ENCODE results near the gene CEP162.
"Not testable (repeated sequence)": the region's sequence is repeated elsewhere in the genome, so short reads cannot be mapped to it uniquely, and the experiment has no call there.

Gene CEP162

DNA sequence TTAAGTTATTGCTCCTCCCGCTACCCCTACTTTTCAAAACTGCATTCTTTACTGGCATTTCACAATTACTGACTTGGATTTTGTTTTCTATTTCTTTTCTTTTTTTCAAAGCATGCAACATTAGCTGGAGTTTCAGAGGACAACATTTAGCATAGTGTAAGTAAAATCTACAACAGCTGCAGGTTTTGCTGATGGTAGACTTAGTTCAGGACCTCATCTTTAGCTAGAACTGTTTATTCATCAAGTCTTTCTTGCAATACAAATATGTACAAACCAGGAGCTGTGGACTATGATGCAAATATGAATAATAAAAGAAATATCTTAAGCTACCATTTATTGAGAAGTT, 728 bp upstream of the CEP162 start:
- DNase-seq = no peak

DNA sequence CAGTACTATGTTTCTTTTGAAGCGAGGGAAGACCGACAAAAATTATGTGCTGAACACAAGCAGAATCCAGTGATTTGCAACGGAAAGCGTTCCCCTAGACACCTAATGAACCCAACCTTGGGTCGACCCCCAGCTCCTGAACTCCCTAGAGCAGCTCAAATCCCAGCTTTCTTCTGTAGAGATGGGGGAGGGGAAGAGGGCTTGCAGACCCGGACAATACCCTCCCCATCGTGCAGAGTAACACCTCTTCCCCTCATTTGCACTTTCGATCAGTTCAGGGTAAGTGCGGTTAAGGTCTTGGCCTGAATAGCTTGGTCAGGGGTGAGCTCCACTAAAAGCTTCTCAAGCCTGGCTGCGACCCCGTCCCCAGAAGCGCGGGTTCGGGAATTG, 404 bp downstream of the CEP162 start:
- peak; percentile 12 for DNase-seq

DNA sequence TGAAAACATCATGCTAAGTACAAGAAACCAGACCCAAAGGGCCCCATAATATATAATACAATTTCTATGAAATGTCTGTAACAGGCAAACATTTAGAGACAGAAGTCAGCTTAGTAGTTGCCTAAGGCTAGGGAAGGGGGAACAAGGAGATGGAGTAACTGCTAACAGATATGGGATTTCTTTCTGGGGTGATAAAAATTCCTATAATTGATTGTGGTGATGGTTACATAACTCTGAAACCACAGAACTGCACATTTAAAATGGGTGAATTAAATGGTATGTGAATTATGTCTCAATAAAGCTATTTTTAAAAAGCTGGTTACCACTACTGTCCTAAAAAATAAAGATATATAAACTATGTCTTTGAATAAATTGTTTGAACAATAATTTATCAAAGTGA, 3.2 kb downstream of the CEP162 start:
- no peak for DNase-seq

DNA sequence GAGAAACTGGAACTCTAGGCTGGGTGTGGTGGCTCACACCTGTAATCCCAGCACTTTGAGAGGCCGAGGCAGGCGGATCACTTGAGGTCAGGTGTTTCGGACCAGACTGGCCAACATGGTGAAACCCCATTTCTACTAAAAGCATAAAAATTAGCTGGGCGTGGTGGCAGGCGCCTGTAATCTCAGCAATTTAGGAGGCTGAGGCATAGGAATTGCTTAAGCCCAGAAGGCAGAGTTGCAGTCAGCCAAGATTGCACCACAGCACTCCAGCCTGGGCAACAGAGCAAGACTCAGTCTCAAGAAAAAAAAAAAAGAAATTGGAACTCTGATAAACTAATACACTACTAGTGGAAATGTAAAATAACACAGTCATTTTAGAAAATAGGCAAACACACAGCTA, 3.8 kb downstream of the CEP162 start:
- not testable (repeated sequence) for DNase-seq

DNA sequence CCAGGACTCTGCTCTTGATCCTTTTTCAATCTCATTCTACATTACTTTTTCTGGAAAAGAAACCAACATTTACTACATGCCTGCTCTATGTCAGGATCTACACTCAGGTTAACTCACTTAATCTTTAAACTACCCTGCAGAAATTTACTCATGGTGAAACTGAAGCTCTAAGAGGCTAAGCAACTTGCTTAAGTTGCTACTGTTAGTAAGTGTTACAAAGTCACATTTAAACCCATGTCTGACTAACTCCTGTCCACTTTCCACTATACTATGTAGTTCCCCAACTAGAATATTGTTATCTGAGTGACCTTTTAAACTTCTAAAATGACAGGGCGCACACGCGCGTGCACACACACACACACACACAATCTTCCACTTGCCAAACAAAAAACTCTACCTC, 5.0 kb downstream of the CEP162 start:
- DNase-seq = no peak

DNA sequence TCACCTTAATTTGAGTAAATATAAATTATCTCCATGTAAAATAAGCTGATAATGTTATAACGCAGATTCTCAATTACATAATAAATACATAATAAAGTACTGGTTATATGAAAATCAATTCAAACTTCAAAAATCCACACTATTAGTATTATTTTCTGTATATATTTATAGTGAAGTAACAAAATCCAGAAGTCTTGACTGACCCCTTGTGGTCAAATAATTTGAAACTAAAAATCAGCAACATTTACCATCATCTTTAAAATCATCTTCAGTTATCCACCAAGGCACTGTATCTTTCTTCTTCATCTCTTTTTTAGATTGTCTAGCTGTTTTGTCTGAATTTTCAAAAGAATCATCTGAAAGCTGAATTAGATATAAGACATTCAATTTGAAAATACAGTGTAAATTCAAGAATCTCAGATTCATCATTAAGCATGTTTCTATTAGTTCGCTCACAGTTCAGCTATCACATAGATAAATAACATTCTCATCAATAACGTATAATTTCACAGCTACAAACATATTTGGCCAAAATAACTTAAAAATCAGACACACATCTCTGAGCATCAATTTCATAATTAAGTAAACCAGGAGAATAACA, 6.5 kb downstream of the CEP162 start:
- DNase-seq = peak; percentile 67

DNA sequence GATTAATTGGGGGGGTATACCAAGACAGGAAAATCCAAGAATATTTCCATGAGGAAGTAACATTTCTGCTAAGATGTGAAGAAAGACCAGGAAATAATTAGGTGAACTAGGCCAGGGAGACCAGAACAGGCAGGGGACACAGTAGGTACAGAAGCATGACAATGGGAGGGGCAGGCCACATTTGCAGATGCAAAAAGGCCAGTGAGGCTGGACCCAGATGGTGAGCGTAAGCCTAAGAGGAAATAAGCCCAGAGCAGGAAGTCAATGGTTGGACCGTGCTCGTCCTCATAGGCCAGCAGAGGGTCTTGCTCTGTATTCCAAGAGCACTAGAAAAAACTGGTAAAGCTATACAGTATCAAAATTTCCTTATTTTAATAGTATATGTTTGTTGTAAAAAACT, 9.4 kb downstream of the CEP162 start:
- DNase-seq = no peak

DNA sequence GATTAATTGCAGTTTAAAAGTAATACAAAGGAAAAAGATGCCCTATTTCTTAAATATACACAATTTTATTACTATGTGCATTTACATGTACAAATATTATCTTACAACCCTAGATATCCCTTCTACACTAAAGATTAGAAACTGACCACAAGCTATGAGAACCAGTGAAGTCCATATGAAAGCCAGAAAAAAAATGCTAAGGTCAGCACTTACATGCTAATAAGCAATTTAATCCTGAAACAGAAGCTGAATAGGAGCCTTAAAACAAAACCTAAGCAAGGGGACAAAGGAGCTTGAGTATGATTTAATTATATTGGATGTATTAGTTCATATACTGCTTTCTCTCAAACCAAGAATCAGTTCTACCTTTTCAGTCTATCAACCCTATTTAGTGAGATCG, 14.2 kb downstream of the CEP162 start:
- no peak for DNase-seq

DNA sequence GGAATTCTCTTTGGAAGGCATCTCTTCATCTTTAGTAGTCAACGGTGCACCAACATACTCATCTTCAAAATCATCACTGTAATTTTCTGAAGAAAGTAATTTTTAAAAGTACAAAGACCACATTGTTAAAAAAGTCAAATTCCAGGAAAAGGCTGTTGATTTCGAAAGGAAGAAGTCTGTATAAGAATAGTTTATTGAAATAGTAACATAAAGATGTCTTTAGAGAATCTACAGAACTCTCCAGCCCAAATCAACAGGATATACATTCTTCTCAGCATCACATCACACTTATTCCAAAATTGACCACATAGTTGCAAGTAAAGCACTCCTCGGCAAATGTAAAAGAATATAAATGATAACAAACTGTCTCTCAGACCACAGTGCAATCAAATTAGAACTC, 23.4 kb downstream of the CEP162 start:
- no peak for DNase-seq

DNA sequence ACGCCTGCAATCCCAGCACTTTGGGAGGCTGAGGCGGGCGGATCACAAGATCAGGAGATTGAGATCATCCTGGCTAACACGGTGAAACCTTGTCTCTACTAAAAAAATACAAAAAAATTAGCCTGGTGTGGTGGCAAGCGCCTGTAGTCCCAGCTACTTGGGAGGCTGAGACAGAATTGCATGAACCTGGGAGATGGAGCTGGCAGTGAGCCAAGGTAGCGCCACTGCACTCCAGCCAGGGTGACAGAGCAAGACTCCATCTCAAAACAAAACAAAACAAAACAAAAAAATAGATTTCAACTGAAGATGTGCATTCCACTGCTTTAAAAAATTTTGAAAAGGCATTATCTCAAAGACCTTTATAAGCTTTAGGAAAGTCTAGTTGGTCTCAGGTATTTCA, 27.5 kb downstream of the CEP162 start:
- not testable (repeated sequence) for DNase-seq

DNA sequence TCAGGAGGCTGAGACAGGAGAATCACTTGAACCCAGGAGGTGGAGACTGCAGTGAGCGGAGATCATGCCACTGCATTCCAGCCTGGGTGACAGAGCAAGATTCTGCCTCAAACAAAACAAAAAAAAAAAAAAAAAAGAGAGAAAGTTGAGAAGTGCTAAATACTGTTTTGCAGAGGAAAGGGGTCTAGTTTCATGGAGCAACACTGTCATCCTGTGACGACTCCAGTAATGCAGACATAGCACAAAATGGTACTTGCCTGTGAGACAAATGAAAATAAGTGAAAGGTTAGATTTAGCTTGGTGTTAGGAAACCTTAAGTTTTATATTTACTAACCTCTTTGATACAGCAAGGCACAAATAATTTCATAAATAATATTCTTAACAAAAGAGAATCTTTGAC, 29.7 kb downstream of the CEP162 start:
- DNase-seq = no peak

DNA sequence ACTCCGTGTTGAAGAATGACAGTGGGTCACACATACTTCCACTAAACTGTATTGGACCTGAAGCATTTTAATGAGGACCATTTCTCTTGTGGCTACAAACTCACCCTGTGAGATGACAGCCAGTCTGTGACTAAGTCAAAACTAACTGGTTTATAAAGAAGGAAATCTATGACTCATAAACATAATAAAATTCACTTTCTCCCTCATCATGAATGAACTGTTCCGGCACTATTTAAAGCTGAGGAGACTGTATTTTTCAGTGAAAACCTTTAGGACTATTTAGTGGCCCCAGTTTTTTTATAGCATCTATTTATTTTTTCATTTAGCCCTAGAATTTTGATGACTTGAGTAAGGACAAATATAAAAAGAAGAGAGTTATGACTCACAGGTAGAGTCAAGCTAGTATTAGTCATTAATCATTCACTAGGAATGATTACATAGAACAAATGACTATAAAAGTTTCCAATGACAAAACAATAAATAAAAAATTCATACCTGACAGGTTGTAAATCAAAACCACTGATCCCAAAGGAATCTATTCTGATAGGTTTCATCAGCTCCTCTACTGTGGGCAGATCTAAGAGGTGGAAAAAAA, 34.2 kb downstream of the CEP162 start:
- no peak for DNase-seq

DNA sequence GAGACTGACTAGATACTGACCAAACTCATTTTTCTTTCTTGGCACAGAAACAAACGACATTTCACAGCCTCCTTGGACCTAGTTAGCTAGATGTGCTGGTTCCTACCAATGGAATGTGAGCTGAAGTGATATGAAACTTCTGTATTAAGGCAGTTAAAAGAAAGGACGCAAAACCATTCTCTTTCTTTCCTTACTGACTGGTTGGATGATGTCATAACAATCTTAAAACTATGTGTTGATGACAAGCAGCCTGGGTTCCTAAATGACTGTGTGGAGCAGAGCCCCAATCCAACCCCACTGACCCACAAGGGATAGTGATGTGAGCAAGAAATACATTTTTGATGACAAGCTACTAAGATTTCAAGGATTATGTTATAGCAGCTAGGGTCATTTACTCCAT, 35.6 kb downstream of the CEP162 start:
- DNase-seq = no peak

DNA sequence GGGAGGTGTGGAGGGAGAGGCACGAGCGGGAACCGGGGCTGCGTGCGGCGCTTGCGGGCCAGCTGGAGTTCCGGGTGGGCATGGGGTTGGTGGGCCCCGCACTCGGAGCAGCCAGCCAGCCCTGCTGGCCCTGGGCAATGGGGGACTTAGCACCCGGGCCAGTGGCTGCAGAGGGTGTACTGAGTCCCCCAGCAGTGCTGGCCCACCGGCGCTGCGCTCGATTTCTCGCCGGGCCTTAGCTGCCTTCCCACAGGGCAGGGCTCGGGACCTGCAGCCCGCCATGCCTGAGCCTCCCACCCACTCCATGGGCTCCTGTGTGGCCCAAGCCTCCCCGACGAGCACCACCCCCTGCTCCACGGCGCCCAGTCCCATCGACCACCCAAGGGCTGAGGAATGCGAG, 38.1 kb downstream of the CEP162 start:
- not testable (repeated sequence) for DNase-seq

DNA sequence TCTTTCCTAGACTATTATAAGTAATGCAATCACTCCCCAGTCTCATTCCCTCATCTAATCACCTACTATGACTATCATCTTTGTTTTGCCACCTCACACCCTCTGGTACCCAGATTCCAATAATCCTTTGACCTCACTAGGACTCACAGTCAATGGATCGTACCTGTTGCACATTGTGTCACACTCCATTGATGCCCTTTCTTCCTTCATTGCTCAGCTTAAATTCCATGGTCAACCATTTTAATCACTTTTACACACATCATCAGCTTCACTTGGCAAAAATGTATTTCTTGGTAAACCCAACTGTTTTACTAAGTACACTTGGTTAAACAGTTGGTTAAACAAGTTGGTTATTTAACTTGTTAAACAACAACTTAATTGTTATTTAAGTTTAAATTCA, 44.0 kb downstream of the CEP162 start:
- no peak for DNase-seq

DNA sequence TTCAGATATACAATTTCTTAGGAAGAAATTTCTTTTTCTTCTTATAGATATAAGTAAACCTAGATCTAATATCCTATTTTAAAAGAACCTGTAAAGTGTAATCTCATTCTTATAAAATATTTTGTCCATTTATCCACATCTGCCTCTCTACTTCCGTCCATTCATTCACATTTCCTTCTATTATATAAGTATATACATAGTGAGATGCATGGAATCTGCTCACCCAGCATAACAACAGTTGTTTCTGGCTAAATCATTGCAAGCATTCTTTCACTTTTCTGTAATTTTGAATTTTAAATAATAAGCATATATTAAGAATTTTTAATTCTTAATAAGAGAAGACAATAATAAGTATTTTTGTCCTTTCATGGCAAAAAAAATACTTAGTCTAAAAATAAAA, 45.4 kb downstream of the CEP162 start:
- DNase-seq = no peak

DNA sequence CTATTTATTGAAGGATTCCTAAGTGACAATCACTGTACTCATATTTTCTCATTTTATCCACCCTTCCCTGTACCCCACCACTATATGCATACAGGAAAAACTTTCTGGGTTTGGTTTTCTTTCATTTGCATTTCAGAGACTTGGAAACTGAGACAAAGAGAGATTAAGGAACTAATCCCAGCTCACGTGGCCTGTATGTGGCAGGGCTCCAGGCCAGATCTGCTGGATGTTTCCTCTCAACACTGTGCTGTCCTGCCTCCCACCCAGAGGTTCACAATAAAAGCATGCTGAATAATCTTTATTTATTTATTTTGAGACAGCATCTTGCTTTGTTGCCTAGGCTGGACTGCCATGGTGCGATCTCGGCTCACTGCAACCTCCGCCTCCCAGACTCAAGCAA, 50.2 kb downstream of the CEP162 start:
- no peak for DNase-seq

DNA sequence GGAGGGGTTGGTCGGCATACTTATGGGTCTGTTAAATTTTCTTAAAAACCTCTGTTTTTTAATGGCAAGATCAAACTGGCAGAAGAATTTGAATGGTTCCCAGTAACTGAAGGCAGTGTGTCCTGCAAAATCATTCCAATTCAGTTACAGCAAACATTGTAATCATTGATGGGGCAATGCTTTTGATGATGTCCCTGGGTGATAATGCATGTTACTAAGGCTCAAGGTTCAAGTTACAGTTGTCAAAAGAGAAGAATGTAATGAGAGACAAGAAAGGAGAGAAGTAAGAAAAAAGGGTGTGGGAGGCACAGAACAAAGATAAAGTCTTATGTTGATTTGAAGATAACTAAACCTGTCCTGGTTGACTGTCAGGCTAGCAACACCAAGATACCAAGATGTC, 54.9 kb downstream of the CEP162 start:
- no peak for DNase-seq

DNA sequence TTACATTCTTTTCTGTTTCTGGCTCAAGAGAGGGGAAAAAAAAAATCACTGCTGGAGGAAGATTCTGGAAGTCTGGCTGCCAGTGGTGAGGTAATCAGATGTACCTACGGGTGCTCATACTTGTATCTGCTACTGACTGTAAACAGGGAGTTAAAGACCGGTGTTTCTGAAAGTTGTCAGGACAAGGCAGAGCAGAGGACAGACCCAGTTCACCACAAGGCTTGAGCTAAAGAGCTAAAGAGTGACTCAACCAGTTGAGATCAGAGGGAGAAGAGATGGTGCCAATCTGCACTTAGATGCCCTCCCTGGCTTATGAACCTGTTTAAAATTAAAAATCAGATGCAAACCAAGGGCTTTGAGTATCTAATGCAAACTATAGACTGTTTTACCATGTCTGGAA, 55.4 kb downstream of the CEP162 start:
- no peak for DNase-seq

DNA sequence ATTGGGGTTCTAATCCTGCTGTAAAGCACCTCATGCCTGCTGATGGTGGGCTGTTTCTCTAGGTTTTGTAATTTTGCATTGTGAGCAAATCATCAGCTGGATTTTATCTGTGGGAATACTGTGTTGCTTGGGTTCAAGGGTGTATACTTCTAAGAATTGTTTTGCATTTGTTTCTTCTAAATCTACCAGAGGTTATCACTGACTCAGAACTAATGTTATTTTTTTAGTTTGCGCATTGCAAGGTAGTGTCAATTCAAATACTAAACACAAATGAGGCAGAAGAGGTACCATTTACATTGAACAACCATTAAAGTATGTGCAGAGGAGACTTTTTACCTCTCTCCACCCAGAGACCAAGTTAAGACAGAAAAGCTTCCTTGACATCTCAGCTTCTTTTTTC, 60.0 kb downstream of the CEP162 start:
- DNase-seq = no peak

DNA sequence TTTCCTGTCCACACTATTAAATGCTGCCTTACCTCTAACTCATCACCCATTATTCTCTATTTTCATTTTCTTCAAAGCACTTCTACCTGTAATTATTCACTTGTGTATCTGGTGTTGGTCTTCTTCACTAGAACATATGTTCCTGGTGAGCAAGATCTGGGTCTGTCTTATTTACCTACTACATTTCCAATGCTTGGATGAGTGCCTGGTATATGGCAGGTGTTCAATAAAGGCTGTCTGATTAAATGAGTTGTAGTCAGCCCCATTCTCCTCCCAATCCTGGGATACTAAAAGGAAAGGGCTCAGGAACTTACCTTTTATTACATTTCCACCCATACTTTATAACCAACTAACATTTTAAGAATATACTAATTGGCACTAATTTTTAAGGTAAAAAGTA, 61.0 kb downstream of the CEP162 start:
- no peak for DNase-seq

DNA sequence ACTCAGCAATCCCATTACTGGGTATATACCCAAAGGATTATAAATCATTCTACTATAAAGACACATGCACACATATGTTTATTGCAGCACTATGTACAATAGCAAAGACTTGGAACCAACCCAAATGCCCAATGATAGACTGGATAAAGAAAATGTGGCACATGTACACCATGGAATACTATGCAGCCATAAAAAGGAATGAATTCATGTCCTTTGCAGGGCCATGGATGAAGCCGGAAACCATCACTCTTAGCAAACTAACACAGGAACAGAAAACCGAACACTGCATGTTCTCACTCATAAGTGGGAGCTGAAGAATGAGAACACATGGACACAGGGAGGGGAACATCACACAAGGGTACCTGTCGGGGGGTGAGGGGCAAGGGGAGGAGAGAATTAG, 63.1 kb downstream of the CEP162 start:
- not testable (repeated sequence) for DNase-seq

DNA sequence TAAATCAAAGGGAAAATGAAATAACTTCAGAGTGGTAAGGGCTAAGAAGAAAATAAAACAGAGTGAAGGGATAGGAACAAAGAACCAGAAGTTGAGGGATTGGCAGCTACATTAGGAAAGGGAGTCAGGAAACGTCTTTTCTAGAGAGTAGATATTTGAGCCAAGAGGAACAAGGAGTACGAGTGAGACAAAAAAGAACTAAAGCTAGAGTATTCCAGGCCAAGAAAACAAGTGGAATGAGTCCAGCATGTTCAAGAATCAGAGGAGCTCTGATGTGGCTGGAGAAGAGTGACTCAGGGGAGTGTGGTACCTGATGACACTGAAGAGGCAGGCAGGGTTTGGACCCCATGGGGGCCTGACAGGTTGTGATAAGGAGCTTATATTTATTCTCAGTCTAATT, 66.3 kb downstream of the CEP162 start:
- DNase-seq = no peak

DNA sequence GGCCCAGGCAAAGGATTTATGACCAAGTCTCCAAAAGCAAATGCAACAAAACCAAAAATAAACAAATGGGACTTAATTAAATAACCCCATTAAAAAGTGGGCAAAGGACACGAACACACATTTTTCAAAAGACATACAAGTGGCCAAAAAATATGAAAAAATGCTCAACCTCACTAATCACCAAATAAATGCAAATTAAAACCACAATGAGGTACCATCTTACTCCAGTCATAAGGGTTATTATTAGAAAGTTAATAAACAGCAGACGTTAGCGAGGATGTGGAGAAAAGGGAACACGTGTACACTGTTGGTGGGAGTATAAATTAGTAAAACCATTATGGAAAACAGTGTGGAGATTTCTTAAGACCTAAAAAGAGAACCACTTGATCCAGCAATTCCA, 71.1 kb downstream of the CEP162 start:
- no peak for DNase-seq

DNA sequence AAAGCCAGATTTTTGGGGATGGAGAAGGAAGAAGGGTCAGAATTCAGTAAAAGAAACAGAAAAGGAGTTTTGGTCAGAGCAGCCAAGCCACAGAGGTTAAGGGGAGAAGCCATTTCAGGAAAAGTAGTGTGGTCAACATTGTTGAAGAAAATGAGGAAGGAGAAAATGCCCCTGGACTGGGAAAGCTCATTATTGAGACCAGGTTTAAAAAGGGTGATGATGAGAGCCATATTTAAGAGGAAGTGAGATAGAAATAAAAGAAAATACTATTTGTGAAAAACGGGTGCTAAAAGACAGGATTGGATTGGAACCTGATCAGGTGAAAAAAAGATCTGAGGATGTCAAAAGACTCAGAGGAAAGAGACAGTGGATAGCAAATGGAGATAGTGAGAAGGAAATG, 75.8 kb downstream of the CEP162 start:
- no peak for DNase-seq

DNA sequence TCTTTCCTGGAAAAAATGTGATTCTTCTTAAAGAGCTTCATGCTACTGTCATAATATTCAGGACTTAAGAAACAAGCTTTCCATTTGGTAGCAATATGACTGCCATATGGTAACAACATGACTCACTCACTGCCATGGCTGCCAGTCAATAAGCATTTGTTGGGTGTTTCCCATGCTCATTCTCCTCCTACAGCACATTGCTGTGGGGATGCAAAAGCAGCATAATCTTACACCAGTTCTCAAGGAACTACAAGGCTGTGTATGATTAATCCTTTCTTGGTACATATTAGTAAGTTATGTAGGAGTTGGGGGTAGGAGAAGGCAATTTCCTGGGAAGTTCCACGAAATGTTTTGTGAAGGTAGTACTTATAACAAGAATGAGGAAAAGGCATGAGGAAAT, 76.7 kb downstream of the CEP162 start:
- no peak for DNase-seq
